ENCODE measurements around the gene ZNF74. TPM values are rescaled to one million over a fixed set of nuclear protein-coding genes. Genes with fewer than 3 reads are reported as not detected.
A peak's percentile ranks its signal among the peaks of the same experiment; 100 is the strongest.

Gene ZNF74
- total RNA-seq, 1 donor from 2014 or later = 9.6 TPM

GRCh38 chr22:20418211-20418788 is 24.3 kb downstream of the ZNF74 start:
- DNase-seq (ENCODE audit: extremely low read depth, low read depth, low spot score) = peak; percentile 14

DNA sequence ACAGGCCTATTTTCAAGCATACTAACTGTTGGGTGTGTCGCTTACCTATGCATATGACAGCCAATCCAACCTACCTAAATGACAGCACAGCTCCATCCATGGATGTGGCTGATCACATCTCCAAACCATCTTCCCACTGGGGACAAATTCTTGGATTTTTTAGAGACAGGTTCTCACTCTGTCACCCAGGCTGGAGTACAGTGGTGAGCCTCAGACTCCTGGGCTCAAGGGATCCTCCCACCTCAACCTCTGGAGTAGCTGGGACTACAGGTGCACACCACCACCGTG is 25.7 kb downstream of the ZNF74 start:
- no peak for DNase-seq (ENCODE audit: extremely low read depth, low read depth, low spot score)

DNA sequence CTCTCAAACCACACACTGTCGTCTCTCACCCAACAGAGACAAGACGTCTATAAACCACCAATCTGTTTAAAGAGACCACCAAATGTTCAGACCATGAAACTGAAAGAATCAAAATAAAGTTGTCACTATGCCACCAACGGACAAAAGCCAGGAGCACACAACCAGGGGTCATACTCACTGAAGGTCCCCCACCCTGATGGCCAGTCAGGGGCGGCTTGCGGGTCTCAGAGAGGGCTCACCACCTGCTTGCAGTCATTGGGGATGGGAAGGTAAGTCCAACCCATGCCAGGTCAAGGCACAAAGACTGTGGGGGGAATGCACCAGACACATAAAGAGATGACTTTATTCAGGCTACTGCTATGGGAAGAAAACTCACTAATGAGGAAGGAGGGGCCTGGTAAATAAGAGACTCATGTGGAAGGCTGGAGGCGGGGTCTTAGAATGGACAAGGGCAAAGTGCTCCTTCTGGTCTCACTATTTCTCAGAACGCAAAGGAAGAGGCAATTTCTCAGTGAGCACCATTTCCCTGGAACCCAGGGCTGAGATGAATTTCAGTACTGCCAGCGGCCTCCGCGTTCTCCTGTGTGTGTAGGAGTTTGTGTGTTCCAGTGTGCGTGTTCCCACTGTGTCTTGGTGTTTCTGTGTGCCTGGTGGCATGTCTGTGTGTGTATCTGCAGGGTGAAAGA is 26.3 kb downstream of the ZNF74 start:
- DNase-seq (ENCODE audit: extremely low read depth, low read depth, low spot score) = no peak

DNA sequence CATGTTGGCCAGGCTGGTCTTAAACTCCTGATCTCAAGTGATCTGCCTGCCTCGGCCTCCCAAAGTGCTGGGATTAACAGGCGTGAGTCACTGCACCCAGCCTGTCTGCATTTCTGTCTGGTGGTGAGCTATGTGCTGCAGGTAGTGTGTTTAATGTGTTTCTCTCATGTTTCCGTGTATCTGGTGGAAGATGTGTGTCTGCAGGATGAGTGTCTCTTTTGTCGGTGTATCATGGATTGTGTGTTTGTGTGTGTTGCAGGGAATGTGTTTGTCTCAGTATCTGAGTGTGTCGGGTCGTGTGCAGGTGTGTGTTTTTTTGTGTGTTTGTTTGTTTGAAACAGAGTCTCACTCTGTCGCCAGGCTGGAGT is 27.5 kb downstream of the ZNF74 start:
- no peak for DNase-seq (ENCODE audit: extremely low read depth, low read depth, low spot score)

- DNase-seq (ENCODE audit: extremely low read depth, low read depth, low spot score) = no peak
Observed at GRCh38 chr22:20422271-20423007, 28.5 kb downstream of the ZNF74 start.

DNA sequence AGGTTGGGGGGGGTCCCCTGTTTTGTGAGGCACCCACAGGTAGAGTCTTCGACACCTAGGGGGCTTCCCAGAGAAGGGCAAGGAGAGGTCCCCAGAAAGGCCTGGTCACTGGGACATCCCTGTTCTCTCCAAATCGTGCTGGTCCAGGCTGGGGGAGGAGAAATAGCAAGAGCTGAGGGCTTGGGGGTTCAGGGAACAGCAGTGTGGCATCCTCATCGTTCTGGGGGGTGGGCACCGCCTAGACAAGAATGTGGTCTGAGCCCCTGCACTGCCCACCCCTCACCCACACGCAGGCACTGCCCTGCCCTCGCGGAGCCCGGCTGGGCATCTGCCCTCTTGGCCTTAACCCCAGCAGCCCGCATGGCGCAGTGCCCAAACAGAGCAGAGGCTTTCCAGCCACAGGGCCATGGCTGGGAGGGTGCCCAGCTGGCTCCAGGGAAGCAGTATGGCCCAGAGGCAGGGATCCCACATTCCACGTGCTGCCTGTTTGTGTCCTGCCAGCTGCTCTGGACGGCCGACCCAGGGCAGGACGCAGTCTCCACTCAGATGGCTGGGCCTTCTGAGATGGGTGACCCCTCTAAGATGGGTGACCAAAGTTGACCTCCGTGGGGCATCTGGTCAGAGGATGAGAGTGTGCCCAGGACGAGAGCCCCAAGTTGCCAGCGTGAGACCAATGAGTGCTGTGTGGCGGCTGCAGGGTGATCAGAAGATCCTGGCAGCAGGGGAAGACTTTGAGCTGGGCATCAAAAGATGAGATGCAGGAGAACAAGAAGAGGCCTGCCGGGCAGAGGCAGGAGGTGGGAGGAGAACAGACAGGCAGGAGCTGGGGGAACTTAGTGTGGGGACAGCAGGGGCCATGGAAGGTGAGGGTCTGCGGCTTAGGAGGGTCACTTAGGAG is 29.3 kb downstream of the ZNF74 start:
- no peak for DNase-seq (ENCODE audit: extremely low read depth, low read depth, low spot score)

- no peak for DNase-seq (ENCODE audit: extremely low read depth, low read depth, low spot score)
Observed at GRCh38 chr22:20423906-20424551, 30.1 kb downstream of the ZNF74 start.

GRCh38 chr22:20424568-20424931 is 30.6 kb downstream of the ZNF74 start:
- no peak for DNase-seq (ENCODE audit: extremely low read depth, low read depth, low spot score)

DNA sequence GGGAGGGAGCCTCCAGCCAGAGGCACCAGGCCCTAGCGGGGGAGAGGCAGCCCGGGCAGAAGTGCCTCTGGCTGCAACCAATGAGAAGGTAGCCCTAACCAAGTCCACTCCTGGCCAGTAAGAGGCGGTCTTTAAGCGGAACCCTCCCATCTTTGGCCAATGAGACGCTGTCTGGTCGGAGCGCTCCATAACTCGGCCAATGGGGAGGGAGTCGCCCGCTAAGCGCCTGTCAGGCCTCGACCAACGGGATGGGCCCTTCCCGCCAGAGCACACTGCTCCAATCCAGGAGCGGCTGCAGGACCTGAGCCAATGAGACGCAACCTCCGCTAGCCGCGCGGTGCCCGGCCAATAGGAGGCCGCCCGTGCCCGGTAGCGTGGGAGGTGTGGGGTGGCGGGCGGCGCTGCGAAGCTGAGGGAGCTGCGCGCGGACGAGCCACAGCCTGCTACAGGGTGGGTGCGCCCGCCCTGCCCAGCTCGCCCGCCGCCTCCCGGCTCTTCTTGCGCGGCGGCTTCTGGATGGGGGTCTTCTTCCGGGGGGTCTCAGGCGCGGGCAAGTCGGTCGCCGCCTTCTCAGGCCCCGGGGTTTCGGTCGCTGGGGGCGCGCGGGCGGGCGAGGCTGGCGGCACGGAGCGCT is 31.1 kb downstream of the ZNF74 start:
- DNase-seq (ENCODE audit: extremely low read depth, low read depth, low spot score) = no peak

- DNase-seq (ENCODE audit: extremely low read depth, low read depth, low spot score) = no peak
Observed at GRCh38 chr22:20425566-20426258, 31.8 kb downstream of the ZNF74 start.

DNA sequence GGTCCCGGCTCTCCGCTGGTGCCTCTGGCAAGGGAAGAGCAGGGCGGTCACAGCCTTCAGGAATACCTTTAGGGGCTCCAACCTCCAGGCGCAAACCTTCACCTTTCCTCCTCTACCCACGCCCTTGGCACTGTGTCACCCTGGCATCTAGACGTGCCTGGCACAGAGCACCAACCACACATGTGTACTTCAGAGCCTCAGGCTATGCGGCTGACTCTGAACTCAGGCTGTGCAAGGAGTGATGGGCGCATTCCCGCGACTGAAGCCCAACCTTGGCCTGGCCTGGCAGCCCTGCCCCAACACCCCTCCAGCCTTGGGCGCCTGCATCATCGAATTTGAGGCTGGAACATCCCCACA is 32.3 kb downstream of the ZNF74 start:
- DNase-seq (ENCODE audit: extremely low read depth, low read depth, low spot score) = no peak

GRCh38 chr22:20427104-20427944 is 33.4 kb downstream of the ZNF74 start:
- no peak for DNase-seq (ENCODE audit: extremely low read depth, low read depth, low spot score)

DNA sequence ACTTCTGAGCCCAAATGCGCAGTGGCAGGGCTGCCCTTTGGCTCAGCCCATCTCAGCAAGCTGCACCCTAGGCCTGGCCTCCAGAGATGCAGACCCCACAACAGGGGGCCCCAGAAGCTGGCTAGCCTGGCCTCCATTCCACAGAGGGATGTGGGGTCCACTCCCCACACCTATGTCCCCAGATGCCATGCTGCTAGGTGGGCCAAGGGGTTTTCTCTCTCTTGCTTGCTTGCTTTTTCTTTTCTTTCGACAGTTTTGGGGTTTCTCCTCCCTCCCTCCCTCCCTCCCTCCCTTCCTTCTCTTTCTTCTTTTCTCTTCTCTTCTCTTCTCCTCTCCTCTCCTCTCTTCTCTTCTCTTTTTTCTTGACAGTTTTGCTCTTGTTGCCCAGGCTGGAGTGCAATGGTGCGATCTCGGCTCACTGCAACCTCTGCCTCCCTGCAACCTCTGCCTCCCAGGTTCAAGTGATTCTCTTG is 34.0 kb downstream of the ZNF74 start:
- no peak for DNase-seq (ENCODE audit: extremely low read depth, low read depth, low spot score)

DNA sequence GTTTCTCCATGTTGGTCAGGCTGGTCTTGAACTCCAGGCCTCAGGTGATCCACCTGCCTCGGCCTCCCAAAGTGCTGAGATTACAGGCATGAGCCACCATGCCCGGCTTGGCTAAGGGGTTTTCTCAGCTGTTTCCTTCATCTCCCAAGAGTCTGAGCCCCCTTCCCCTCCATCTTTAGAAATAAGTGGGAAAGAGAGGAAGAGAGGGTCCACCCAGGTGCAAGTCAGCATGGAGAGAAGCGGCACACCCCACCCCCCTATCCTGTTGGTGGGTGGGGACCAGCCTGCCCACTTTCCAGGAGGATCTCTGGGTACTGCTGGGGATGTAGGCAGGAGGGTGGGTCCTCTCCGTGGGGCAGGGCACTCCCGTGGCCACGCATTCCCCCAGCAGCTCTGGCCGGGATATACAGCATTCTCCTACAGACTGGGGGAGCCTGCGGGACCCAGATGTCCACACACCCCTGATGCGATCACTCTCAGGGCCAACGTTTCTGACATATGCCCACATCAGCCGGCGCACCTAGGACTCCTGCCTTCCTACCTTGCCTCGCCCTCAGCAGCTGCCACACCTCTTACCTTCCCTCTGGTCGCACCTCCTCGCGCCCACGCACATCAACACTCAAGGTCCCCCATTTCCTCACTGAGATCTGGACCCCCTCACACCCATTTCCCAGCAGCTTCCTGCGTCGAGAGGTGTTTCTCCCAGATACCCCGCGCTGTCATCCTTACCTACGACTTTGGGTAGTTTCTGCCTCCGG is 34.7 kb downstream of the ZNF74 start:
- no peak for DNase-seq (ENCODE audit: extremely low read depth, low read depth, low spot score)

DNA sequence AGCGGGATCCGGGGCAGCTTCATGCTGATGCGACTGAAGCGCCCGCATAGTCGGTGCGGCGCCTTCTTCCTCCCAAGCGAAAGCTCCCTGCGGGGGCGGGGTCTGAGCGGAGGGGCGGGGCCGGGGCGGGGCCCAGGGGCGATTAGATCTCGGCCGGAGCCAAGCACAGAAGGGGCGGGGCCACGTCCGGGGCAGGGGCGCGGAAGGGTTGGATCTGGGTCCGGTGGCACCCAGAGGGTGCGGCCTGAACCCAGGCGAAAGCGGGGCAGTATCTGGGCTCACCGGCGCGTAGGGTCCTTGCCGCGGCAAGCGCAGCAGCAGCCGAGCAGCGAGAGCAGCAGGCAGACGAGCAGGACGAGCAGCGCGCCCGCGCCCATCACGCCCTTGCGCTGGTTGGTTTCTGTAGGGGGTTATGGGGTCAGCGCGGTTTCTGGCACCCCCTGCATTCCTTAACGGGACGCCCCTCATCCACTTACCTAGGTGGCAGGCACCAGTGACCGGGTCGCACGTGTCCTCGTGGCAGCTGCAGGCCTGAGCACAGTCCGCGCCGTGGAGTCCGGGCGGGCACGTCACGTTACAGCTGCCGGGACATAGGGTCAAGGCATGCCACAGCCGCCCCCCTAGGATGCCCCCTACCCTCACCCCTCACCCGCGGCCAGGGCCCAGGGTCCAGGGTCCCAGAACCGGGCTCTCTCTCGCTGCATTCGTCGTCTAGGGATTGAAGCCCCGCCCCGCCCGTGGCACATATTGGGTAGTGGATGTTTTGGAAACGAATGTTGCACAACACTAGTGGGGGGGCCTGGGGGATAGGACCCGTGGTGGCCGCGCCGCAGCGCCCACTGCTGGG is 35.5 kb downstream of the ZNF74 start:
- no peak for DNase-seq (ENCODE audit: extremely low read depth, low read depth, low spot score)

DNA sequence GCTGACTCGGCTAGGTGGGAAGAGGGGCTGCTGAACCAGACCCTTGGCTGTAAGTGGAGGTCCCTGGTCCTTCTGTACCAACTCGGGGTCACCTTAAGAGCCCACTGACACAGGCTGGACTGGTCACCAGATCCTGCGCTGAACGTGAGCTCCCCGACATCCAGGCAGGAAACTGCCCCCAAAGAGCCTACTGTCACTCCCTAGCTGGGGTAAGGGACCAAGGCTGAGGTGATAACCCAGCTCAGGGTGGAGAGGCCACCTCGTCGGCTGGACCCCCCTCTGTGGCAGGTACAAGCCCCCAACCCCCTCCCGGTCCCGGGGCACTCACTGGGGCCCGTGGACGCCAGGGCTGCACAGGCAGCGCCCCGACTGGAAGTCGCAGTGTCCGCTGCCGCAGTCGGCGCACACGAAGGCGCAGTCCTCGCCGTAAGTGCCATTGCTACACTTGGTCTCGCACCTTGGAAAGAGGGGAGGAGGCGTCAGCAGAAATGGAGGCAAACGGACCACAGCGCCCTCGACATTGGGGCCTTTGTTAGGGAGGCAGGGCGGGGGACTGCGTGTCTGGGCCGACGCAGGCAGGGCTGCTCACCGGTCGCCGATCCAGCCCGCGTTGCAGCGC is 36.3 kb downstream of the ZNF74 start:
- no peak for DNase-seq (ENCODE audit: extremely low read depth, low read depth, low spot score)
